H9 (cell line): ENCODE data around the gene PGA4. TPM values are rescaled to one million over a fixed set of nuclear protein-coding genes. Genes with fewer than 3 reads are reported as not detected.

ENCODE experiments used
- DNase-seq: peaks from one replicate; pipeline ENCODE4 v3.0.0-alpha.2; 2017
- H2AFZ ChIP-seq: one replicate; pipeline ENCODE4 v1.6.1; 2013; ENCODE audit warnings: mild to moderate bottlenecking, low read length, control low read depth, moderate library complexity
- H2AK5ac ChIP-seq: 2 replicates; pipeline ENCODE4 v1.6.1; 2013; ENCODE audit warnings: low read length, control low read depth, mixed read lengths; ENCODE audit not compliant: insufficient read length
- H2BK120ac ChIP-seq: one replicate; pipeline ENCODE4 v1.6.1; 2013; ENCODE audit warnings: low read depth, mild to moderate bottlenecking, low read length, control low read depth, inconsistent platforms; ENCODE audit not compliant: poor library complexity, severe bottlenecking
- H2BK12ac ChIP-seq: 2 replicates; pipeline ENCODE4 v1.6.1; 2013; ENCODE audit warnings: low read length, control low read depth, mixed read lengths, low read depth; ENCODE audit not compliant: insufficient read length
- H2BK15ac ChIP-seq: 2 replicates; pipeline ENCODE4 v1.6.1; 2013; ENCODE audit warnings: low read depth, low read length, control low read depth
- H2BK20ac ChIP-seq: one replicate; pipeline ENCODE4 v1.6.1; 2013; ENCODE audit warnings: low read depth, mild to moderate bottlenecking, low read length, control low read depth, inconsistent platforms; ENCODE audit not compliant: poor library complexity, severe bottlenecking
- H2BK5ac ChIP-seq: 2 replicates; pipeline ENCODE4 v1.6.1; 2013; ENCODE audit warnings: low read length, control low read depth, mixed read lengths; ENCODE audit not compliant: insufficient read length
- H3K14ac ChIP-seq: 2 replicates; pipeline ENCODE4 v1.6.1; 2013; ENCODE audit warnings: low read length, control low read depth; ENCODE audit not compliant: insufficient read depth
- H3K18ac ChIP-seq: 2 replicates; pipeline ENCODE4 v1.6.1; 2013; ENCODE audit warnings: low read depth, mild to moderate bottlenecking, mixed read lengths, low read length, control low read depth; ENCODE audit not compliant: insufficient read length
- H3K23ac ChIP-seq: 2 replicates; pipeline ENCODE4 v1.6.1; 2013; ENCODE audit warnings: low read length, control low read depth, mixed read lengths, low read depth; ENCODE audit not compliant: insufficient read length
- H3K23me2 ChIP-seq: 2 replicates; pipeline ENCODE4 v1.6.1; 2013; ENCODE audit warnings: low read depth, mild to moderate bottlenecking, mixed read lengths, low read length, control low read depth; ENCODE audit not compliant: insufficient read length, poor library complexity, severe bottlenecking
- H3K27ac ChIP-seq: 2 replicates; pipeline ENCODE4 v1.5.1; 2013; ENCODE audit warnings: low read length, control low read depth, mixed read lengths, low read depth; ENCODE audit not compliant: insufficient read length
- H3K27me3 ChIP-seq: 2 replicates; pipeline ENCODE4 v1.6.1; 2013; ENCODE audit warnings: low read length, control low read depth, inconsistent platforms; ENCODE audit not compliant: insufficient read depth
- H3K4ac ChIP-seq: 2 replicates; pipeline ENCODE4 v1.6.1; 2013; ENCODE audit warnings: low read depth, mild to moderate bottlenecking, control low read depth, inconsistent platforms, low read length, moderate library complexity
- H3K4me1 ChIP-seq: 2 replicates; pipeline ENCODE4 v1.6.1; 2013; ENCODE audit warnings: low read length, control low read depth, inconsistent platforms; ENCODE audit not compliant: insufficient read depth
- H3K4me2 ChIP-seq: 2 replicates; pipeline ENCODE4 v1.6.1; 2013; ENCODE audit warnings: low read length, control low read depth, mixed read lengths; ENCODE audit not compliant: insufficient read length, insufficient read depth
- H3K56ac ChIP-seq: 2 replicates; pipeline ENCODE4 v1.6.1; 2013; ENCODE audit warnings: low read depth, mild to moderate bottlenecking, mixed read lengths, low read length, control low read depth; ENCODE audit not compliant: insufficient read length
- H3K79me1 ChIP-seq: 2 replicates; pipeline ENCODE4 v1.6.1; 2013; ENCODE audit warnings: low read depth, mild to moderate bottlenecking, moderate library complexity, low read length, control low read depth, inconsistent platforms; ENCODE audit not compliant: insufficient read depth, poor library complexity, severe bottlenecking
- H3K79me2 ChIP-seq: 2 replicates; pipeline ENCODE4 v1.6.1; 2013; ENCODE audit warnings: low read length, control low read depth, inconsistent platforms; ENCODE audit not compliant: insufficient read depth
- H3K9ac ChIP-seq: 2 replicates; pipeline ENCODE4 v1.6.1; 2013; ENCODE audit warnings: low read length, control low read depth, mixed read lengths; ENCODE audit not compliant: insufficient read length; ENCODE audit errors: extremely low read depth
- H3K9me3 ChIP-seq: one replicate; pipeline ENCODE4 v1.6.1; 2013; ENCODE audit warnings: low read depth, low read length, inconsistent platforms; ENCODE audit not compliant: control insufficient read depth
- H3T11ph ChIP-seq: one replicate; pipeline ENCODE4 v1.6.1; 2013; ENCODE audit warnings: mild to moderate bottlenecking, low read length, control low read depth, inconsistent platforms
- H4K20me1 ChIP-seq: one replicate; pipeline ENCODE4 v1.6.1; 2013; ENCODE audit not compliant: control insufficient read depth, insufficient read length, insufficient read depth
- H4K5ac ChIP-seq: 2 replicates; pipeline ENCODE4 v1.6.1; 2013; ENCODE audit warnings: low read depth, mild to moderate bottlenecking, mixed read lengths, low read length, control low read depth; ENCODE audit not compliant: insufficient read length
- H4K8ac ChIP-seq: replicated peaks from 2 replicates; pipeline ENCODE4 v1.6.1; 2013; ENCODE audit warnings: low read length, control low read depth, mixed read lengths, low read depth; ENCODE audit not compliant: insufficient read length
- H4K91ac ChIP-seq: 2 replicates; pipeline ENCODE4 v1.6.1; 2013; ENCODE audit warnings: low read depth, mild to moderate bottlenecking, moderate library complexity, mixed read lengths, low read length, control low read depth; ENCODE audit not compliant: insufficient read length
- H3K27ac Mint-ChIP-seq, 3 experiments: 2 replicates in 2 of 3; 3 replicates in 1 of 3; pipeline ENCODE4 v1.8.0; 2020 to 2021; ENCODE audit warnings: mixed read lengths in 3 of 3, mild to moderate bottlenecking in 1 of 3, moderate library complexity in 1 of 3
- H3K27me3 Mint-ChIP-seq: 2 replicates; pipeline ENCODE4 v1.8.0; 2021; ENCODE audit warnings: low read depth, mild to moderate bottlenecking, moderate library complexity, mixed read lengths
- H3K36me3 Mint-ChIP-seq, 3 experiments: 2 replicates in 2 of 3; 3 replicates in 1 of 3; pipeline ENCODE4 v1.8.0; 2020 to 2021; ENCODE audit warnings: low read depth in 3 of 3, mixed read lengths in 3 of 3; ENCODE audit not compliant: insufficient read depth in 1 of 3
- H3K4me1 Mint-ChIP-seq, 2 experiments: 2 replicates each; pipeline ENCODE4 v1.8.0; 2020; ENCODE audit warnings: mixed read lengths in 2 of 2
- H3K4me3 Mint-ChIP-seq, 2 experiments: 2 replicates in 1 of 2; 3 replicates in 1 of 2; pipeline ENCODE4 v1.8.0; 2020 to 2021; ENCODE audit warnings: mild to moderate bottlenecking in 2 of 2, mixed read lengths in 2 of 2, moderate library complexity in 1 of 2
- H3K9me3 Mint-ChIP-seq, 2 experiments: 2 replicates in 1 of 2; 3 replicates in 1 of 2; pipeline ENCODE4 v1.8.0; 2020; ENCODE audit warnings: mild to moderate bottlenecking in 2 of 2, mixed read lengths in 2 of 2, moderate library complexity in 1 of 2
- CTCF ChIP-seq: fragments of 200-600 bp; sonication (generic); conservative IDR thresholded peaks from 3 replicates; pipeline ENCODE4 v1.8.0; 2021; ENCODE audit warnings: antibody characterized with exemption, mild to moderate bottlenecking
- WGBS: extraction: QIAGEN DNeasy Blood & Tissue Kit; methylation state at CpG from one replicate; pipeline ENCODE4 v1.1.7; 2013; ENCODE audit warnings: missing lambda C conversion rate, low lambda C conversion rate, mixed read lengths; ENCODE audit not compliant: insufficient read length; ENCODE audit errors: extremely low coverage; 5-methylcytosine and 5-hydroxymethylcytosine counted together
- total RNA-seq: library from RNA; stranded (reverse); gene quantifications from 2 replicates; pipeline ENCODE4 v1.2.1, GENCODE V29; 2021

PGA4 gene
- total RNA-seq, 1 experiment from 2014 or later: not detected

GRCh38 chr11:61268588-61269250 lies 46.6 kb downstream of the PGA4 start:
- no peaks in the 10 kb centered on the region for H3K9me3 Mint-ChIP-seq

More at GRCh38 chr11:61268588-61269250, 46.6 kb downstream of the PGA4 start:
- no peak overlapping the region for H3K14ac ChIP-seq
- no peaks in the 10 kb centered on the region for H3K9me3 ChIP-seq
- no peak overlapping the region for H3K4me3 Mint-ChIP-seq
- no peaks in the 10 kb centered on the region for H3K4me1 Mint-ChIP-seq
- no peak for DNase-seq
- H3K4ac ChIP-seq: no peak overlapping the region
- H4K91ac ChIP-seq: no peak overlapping the region
- no peak overlapping the region for H2AK5ac ChIP-seq
- no peak overlapping the region for H4K8ac ChIP-seq
- no peaks in the 10 kb centered on the region for H3K27me3 Mint-ChIP-seq
- H2BK20ac ChIP-seq: no peak overlapping the region
- no peak overlapping the region for H3K4me2 ChIP-seq
- no peaks in the 10 kb centered on the region for H4K20me1 ChIP-seq
- H2AFZ ChIP-seq: no peak overlapping the region
- H3K27ac Mint-ChIP-seq: no peak overlapping the region
- no peak overlapping the region for H3K9ac ChIP-seq
- H2BK12ac ChIP-seq: no peak overlapping the region
- H3K4me1 ChIP-seq: no peaks in the 10 kb centered on the region
- no peak overlapping the region for H3T11ph ChIP-seq
- H3K79me1 ChIP-seq: no peaks in the 10 kb centered on the region
- no peak overlapping the region for H3K18ac ChIP-seq
- no peak overlapping the region for H4K5ac ChIP-seq
- no peak overlapping the region for H3K23ac ChIP-seq
- no peak overlapping the region for H2BK15ac ChIP-seq
- WGBS: no CpG with 5 or more reads among the region's 15 CpGs
- H3K56ac ChIP-seq: no peak overlapping the region
- peaks cover 0 to 19% (median 0%) of the 10 kb centered on the region in 3 experiments; a peak in 2 of 7 replicates for H3K36me3 Mint-ChIP-seq
- no peaks in the 10 kb centered on the region for H3K27me3 ChIP-seq
- no peak for TF ChIP-seq CTCF
- H3K27ac ChIP-seq: no peak overlapping the region
- no peak overlapping the region for H2BK5ac ChIP-seq
- no peak overlapping the region for H2BK120ac ChIP-seq
- H3K79me2 ChIP-seq: no peaks in the 10 kb centered on the region
- no peaks in the 10 kb centered on the region for H3K23me2 ChIP-seq
